HG02938 (cell line): ENCODE data around the gene MAFB.

ENCODE experiments used
- ATAC-seq: cut with Tn5 transposase; IDR thresholded peaks from one replicate; pipeline ENCODE4 v1.9.1; 2021; ENCODE audit warnings: mild to moderate bottlenecking, moderate library complexity; ENCODE audit not compliant: unreplicated experiment

Gene MAFB

GRCh38 chr20:40635971-40636370 lies 53.1 kb downstream of the MAFB start:
- no peak for ATAC-seq
